ENCODE measurements around the gene GALNT17.

- TF ChIP-seq CTCF (conservative IDR thresholded peaks at IDR 0.05; ENCODE audit: low read depth, low read length): no peak
- TF ChIP-seq EZH2 (IDR thresholded peaks at IDR 0.05; ENCODE audit: low read length, unreplicated experiment): no peak
- no peak for TF ChIP-seq EZH2phosphoT487 (IDR thresholded peaks at IDR 0.05; ENCODE audit: borderline replicate concordance, low read length)
These were observed 453 bp upstream of the GALNT17 start for GRCh38 chr7:71131256-71132126.
